Activated effector memory CD4-positive, alpha-beta T cell treated with anti-CD3 and anti-CD28 coated beads, Interleukin-2, amount 50 U/mL, for 16 hours (primary cell): Measurements from ENCODE around the gene OSBPL9.

Experiments
- DNase-seq: peaks from one replicate; pipeline ENCODE4 v3.0.0-alpha.2; 2020

OSBPL9 gene

DNA sequence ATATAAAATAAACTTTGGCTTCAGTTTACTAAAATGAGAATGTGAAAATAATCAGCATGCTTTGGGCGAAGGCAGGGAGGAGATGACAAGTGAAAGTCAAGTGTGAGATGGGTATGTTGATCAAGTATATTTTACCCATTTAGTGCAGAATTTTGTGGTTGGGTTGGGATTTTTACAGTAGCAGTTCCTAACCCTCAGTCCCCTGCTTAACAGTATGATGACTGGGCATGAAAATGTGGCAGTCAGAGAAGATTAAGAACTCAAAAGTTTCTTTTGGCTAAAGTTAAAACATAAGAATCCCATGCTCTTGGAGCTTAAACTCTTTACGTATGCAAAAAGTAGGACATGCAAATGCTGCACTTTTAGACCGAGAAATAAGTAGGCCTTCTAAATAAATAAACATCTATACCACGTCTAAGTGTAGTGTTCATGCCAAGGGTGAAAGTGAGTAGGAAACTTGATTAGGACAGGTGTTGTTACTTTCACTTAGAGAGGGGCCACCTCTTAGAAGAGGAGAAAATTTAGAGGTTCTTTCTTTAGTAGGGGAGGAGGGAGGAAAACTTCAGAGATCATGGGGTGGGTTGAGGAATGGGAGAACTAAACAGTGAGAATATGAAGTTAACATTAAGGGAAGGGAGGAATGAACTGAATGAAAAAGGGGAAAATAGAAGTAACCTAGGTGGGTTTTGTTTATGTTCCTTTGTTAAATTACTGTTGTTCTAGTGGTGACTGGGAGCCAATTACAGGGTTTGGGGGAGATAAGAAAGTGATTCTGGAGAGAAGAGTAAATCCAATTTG, 127.8 kb downstream of the OSBPL9 start:
- no peak for DNase-seq

- no peak for DNase-seq
These were observed 128.3 kb downstream of the OSBPL9 start for GRCh38 chr1:51745304-51745570.

DNA sequence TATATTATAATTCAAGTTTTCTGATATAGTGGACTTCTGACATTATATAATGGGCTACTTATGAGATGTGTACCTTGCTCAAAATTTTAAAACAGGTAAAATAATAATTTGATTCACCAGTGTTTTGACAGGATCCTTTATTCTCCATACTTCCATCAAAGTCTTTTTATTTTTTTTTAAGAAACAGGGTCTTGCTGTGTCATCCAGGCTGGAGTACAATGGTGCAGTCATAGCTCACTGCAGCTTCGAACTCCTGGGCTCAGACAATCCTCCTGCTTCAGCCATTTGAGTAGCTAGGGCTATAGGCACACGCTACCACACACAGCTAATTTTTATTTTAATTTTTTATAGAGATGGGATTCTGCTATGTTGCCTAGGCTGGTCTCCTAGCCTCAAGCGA, 132.3 kb downstream of the OSBPL9 start:
- DNase-seq: no peak

GRCh38 chr1:51750218-51750617, 133.3 kb downstream of the OSBPL9 start:
- DNase-seq: no peak

DNA sequence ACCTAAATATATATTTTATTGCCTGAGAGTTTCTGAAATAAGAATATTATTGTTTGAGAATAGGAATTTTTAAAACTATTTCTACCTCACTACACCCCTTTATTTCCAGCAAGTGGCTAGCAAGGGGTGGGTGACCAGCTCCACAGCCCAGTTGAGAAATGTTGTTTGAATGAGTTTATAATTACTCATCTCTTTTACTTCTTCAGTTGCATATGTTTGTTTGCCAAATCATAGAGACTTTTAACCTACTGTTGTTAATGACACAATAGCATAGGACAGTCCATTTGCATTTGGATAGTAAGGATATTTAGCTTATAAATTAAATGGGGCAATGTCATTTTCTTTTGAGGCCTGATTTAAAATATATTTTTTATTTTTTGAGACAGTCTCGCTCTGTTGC, 133.8 kb downstream of the OSBPL9 start:
- no peak for DNase-seq

- DNase-seq: no peak
These were observed 135.4 kb downstream of the OSBPL9 start for GRCh38 chr1:51752073-51752948.

DNA sequence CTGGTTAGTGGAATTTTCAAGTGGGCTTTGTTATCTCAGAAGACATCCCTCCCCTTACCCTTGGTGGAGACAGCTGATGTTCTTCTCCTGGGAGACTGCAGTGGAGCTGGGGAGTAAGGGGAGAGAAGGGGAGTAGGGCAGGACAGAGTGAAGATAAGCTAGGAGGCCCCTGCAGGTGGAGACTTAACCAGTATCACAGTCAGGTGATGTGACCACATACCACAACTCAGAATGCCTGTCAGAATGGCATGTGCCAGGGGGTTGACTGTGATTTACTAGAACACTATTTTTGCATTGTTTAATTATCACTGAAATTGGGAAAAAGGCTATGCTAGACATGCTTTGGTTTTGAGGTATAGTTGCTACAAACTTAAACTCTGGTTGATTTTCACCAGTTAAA, 137.1 kb downstream of the OSBPL9 start:
- DNase-seq: no peak

DNA sequence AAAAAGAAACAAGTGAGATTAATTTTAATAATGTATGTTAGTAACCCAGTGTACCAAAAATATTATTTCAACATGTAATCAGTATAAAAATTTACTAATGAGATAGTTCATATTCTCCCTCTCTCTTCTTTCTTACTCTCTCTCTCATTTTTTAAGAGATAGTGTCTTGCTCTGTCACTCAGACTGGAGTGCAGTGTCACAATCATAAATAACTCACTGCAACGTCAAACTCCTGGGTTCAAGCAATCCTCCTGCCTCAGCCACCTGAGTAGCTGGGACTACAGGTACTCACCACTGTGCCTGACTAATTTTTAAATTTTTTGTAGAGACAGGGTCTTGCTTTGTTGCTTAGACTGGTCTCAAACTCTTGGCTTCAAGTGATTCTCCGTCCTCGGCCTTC, 137.8 kb downstream of the OSBPL9 start:
- DNase-seq: no peak

GRCh38 chr1:51755437-51755836, 138.5 kb downstream of the OSBPL9 start:
- DNase-seq: no peak

DNA sequence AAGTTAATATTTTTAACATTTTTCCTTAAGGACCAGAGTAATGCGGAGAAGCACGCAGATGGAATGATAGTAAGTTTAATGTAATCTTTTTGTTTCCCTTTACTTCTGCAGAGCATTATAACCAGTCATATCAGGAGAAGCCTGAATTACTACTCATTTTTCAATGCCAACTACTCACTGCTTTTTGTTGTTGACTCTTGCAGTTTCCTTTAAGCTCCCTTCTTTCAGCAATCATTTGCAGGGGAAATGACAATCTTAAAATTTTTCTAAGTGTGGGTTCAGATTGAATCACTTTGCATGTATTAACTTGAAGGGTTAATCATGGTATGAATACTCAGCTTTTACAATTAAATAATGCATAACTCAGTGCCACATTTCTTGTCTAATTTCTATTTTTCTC, 139.4 kb downstream of the OSBPL9 start:
- DNase-seq: no peak

DNA sequence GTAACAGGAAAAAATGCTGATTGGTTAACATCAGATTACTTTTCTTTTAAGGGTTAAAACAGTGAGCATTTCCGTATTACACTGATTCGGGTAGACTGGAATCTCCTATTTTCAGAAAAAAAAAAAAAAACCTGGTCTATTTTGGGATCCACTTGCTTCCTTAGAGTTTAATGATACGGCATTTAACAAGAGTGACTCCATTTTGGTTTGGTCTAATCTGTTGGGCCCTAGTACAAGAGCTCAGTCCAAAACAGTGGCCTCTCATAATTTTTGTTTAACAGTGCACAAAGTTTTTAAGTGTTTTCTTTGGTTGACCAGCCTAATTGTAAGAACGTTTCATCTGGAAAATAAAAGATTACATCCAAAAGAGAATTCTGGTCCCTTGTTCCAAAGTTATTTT, 141.4 kb downstream of the OSBPL9 start:
- no peak for DNase-seq

- no peak for DNase-seq
These were observed 144.0 kb downstream of the OSBPL9 start for GRCh38 chr1:51760872-51761271.

- DNase-seq: no peak
These were observed 144.5 kb downstream of the OSBPL9 start for GRCh38 chr1:51761351-51761750.

- no peak for DNase-seq
These were observed 152.2 kb downstream of the OSBPL9 start for GRCh38 chr1:51768971-51769588.

DNA sequence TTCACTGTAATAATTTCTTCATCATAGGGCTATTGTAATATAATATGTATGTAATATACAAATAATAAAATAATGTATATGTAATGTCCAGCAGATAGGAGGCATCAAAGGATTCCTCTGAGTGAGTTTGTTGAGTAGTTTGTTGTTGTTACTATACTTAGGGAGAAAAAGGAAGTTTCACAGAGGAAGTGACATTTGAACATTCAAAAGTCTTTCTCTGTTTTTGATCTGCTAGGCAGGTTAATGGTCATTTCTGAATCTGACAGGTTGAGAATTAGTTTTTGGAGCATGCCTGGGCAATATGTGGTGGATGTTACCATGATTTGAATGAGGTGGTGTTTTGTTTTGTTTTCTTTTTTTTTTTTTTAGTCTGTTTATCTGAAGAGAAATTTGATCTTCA, 159.5 kb downstream of the OSBPL9 start:
- DNase-seq: no peak

- DNase-seq: no peak
These were observed 164.0 kb downstream of the OSBPL9 start for GRCh38 chr1:51780927-51781326.

DNA sequence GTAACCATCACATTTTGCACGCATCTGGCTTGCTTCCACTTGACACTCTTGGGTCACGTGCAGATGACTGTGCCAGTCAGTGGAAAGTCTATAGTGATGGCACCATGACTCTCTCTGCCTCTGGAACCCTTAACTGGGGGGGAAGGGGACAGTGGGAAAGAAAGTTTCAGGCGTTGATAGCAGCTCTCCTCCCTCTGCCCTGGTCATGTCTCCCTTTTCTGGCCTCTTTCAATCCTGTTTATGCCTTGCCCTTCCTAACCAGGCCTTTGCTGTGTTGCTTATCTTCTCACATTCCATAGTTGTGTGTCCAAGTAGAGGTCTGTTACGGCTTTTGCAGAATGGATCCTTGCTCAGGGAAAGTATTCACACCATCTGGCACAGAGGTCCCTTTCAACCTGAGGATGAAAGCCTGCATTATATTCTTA, 168.1 kb downstream of the OSBPL9 start:
- DNase-seq: no peak

- no peak for DNase-seq
These were observed 172.0 kb downstream of the OSBPL9 start for GRCh38 chr1:51788938-51789337.

- DNase-seq: no peak
These were observed 172.4 kb downstream of the OSBPL9 start for GRCh38 chr1:51789342-51789741.

GRCh38 chr1:51790385-51790784, 173.5 kb downstream of the OSBPL9 start:
- no peak for DNase-seq

GRCh38 chr1:51791888-51792287, 175.0 kb downstream of the OSBPL9 start:
- no peak for DNase-seq

GRCh38 chr1:51792864-51793263, 176.0 kb downstream of the OSBPL9 start:
- no peak for DNase-seq

- DNase-seq: no peak
These were observed 177.4 kb downstream of the OSBPL9 start for GRCh38 chr1:51794260-51794659.

GRCh38 chr1:51794868-51795267, 178.0 kb downstream of the OSBPL9 start:
- no peak for DNase-seq
